ENCODE data around the gene KCTD11.

The KCTD11 gene

DNA sequence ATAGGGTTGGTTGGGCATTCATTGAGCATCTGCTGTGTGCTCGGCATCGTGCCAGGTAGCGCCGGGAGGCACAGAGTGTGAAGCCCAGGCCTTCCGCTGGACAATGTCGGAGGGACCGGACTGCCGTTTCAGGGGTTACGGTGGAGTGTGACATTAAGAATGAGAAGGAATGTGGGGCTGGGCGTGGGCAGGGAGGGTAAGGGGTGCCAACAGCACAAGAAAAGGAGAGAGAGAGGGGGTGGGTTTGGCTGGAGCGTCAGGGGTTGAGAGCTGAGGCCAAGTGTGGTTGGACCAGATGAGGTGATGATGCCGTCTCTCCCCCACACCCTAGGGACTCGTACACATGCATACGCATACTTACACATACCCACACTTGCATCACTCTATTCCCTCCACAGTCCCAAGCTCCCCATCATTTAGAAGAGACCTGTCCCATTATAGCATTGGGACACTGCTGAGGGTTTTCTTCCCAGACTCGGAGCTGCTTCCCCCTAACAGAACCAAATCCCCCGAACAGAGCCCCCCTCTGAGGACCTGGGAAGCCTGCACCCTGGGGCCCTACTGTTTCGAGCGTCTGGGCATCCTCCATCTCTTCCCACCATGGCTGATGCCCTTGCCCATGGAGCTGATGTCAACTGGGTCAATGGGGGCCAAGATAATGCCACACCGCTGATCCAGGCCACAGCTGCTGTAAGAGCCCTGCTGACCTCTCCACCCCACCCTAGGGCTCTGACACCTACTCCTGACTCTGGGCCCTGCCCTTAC lies 3.3 kb upstream of the KCTD11 start:
- no peaks in the 10 kb centered on the region for H3K27me3 ChIP-seq (ENCODE audit: low read depth, low read length)
- H3K9me3 ChIP-seq (ENCODE audit: insufficient read depth, low read length), result no peaks in the 10 kb centered on the region
- TF ChIP-seq, protein P1, sequence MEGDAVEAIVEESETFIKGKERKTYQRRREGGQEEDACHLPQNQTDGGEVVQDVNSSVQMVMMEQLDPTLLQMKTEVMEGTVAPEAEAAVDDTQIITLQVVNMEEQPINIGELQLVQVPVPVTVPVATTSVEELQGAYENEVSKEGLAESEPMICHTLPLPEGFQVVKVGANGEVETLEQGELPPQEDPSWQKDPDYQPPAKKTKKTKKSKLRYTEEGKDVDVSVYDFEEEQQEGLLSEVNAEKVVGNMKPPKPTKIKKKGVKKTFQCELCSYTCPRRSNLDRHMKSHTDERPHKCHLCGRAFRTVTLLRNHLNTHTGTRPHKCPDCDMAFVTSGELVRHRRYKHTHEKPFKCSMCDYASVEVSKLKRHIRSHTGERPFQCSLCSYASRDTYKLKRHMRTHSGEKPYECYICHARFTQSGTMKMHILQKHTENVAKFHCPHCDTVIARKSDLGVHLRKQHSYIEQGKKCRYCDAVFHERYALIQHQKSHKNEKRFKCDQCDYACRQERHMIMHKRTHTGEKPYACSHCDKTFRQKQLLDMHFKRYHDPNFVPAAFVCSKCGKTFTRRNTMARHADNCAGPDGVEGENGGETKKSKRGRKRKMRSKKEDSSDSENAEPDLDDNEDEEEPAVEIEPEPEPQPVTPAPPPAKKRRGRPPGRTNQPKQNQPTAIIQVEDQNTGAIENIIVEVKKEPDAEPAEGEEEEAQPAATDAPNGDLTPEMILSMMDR (IDR thresholded peaks at IDR 0.05; ENCODE audit: low read depth, low read length), result no peak
- no peak for TF ChIP-seq EZH2phosphoT487 (IDR thresholded peaks at IDR 0.05; ENCODE audit: low read depth)
- no peak overlapping the region for H3K4me2 ChIP-seq (ENCODE audit: low read length)
- no peak overlapping the region for H2AFZ ChIP-seq (ENCODE audit: low read depth, low read length)
- H3K4me3 ChIP-seq (ENCODE audit: low read length), result no peak overlapping the region
- peaks cover 6% of the 10 kb centered on the region; the same call in 1 of the 2 replicates for H3K4me1 ChIP-seq (ENCODE audit: low read length)
- H3K79me2 ChIP-seq (ENCODE audit: low read length), result no peaks in the 10 kb centered on the region
- H3K36me3 ChIP-seq (replicated peaks; ENCODE audit: low read depth, low read length), result no peaks in the 10 kb centered on the region
- no peak overlapping the region for H3K9ac ChIP-seq (ENCODE audit: low read length)
- no peak overlapping the region for H3K27ac ChIP-seq (ENCODE audit: low read length)
- H4K20me1 ChIP-seq (ENCODE audit: insufficient read depth, low read length), result no peaks in the 10 kb centered on the region

DNA sequence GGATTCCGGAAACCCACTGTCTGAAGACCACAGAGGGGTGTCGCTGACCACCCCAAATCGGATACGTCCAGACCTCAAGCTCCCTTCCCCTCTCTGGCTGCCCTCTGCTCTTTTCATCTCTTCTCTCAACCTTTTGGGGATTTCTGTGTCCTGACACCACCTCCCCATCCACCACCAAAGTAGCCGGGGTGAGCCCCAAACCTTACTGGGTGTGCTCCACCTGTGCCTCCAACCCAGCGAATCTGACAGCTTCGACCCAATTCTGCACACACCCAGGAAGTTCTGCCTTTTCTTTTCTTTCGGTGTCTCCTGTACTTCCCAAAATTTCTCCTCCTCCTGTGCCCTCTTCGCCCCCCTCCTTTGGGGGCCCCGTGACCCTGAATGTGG lies 534 bp downstream of the KCTD11 start:
- peak overlapping the region; percentile 86 for H3K9ac ChIP-seq (ENCODE audit: low read length)

DNA sequence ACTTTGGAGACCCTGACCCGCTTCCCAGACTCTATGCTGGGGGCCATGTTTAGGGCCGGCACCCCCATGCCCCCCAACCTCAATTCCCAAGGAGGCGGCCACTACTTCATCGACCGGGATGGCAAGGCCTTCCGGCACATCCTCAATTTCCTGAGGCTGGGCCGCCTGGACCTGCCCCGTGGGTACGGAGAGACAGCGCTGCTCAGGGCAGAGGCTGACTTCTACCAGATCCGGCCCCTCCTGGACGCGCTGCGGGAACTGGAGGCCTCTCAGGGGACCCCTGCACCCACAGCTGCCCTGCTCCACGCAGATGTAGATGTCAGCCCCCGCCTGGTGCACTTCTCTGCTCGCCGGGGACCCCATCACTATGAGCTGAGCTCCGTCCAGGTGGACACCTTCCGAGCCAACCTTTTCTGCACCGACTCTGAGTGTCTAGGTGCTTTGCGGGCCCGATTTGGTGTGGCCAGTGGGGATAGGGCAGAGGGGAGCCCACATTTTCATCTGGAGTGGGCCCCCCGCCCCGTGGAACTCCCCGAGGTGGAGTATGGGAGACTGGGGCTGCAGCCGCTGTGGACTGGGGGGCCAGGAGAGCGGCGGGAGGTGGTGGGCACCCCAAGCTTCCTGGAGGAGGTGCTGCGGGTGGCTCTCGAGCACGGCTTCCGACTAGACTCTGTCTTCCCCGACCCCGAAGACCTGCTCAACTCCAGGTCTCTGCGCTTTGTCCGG lies 1.1 kb downstream of the KCTD11 start:
- no peak overlapping the region for H2AFZ ChIP-seq (ENCODE audit: low read depth, low read length)
- no peaks in the 10 kb centered on the region for H3K27me3 ChIP-seq (ENCODE audit: low read depth, low read length)
- no peak overlapping the region for H3K27ac ChIP-seq (ENCODE audit: low read length)
- H3K79me2 ChIP-seq (ENCODE audit: low read length), result no peaks in the 10 kb centered on the region
- peaks cover 11% of the 10 kb centered on the region for H3K4me1 ChIP-seq (ENCODE audit: low read length)
- H4K20me1 ChIP-seq (ENCODE audit: insufficient read depth, low read length), result no peaks in the 10 kb centered on the region
- H3K4me3 ChIP-seq (ENCODE audit: low read length), result peak overlapping the region; percentile 91
- H3K36me3 ChIP-seq (replicated peaks; ENCODE audit: low read depth, low read length), result no peaks in the 10 kb centered on the region
- H3K9ac ChIP-seq (ENCODE audit: low read length), result peak overlapping the region; percentile 86; the same call in 1 of the 2 replicates
- peak overlapping the region; percentile 84 for H3K4me2 ChIP-seq (ENCODE audit: low read length)
- TF ChIP-seq, protein P1 (IDR thresholded peaks at IDR 0.05; ENCODE audit: low read depth, low read length), result no peak
- no peak for TF ChIP-seq EZH2phosphoT487 (IDR thresholded peaks at IDR 0.05; ENCODE audit: low read depth)
- no peaks in the 10 kb centered on the region for H3K9me3 ChIP-seq (ENCODE audit: insufficient read depth, low read length)

More for the DNA sequence above, 534 bp downstream of the KCTD11 start:
- H3K27ac ChIP-seq (ENCODE audit: low read length), result no peak overlapping the region
- no peaks in the 10 kb centered on the region for H3K27me3 ChIP-seq (ENCODE audit: low read depth, low read length)
- H3K4me2 ChIP-seq (ENCODE audit: low read length), result peak overlapping the region; percentile 84
- H3K79me2 ChIP-seq (ENCODE audit: low read length), result no peaks in the 10 kb centered on the region
- no peaks in the 10 kb centered on the region for H4K20me1 ChIP-seq (ENCODE audit: insufficient read depth, low read length)
- H3K36me3 ChIP-seq (replicated peaks; ENCODE audit: low read depth, low read length), result no peaks in the 10 kb centered on the region
- peaks cover 11% of the 10 kb centered on the region for H3K4me1 ChIP-seq (ENCODE audit: low read length)
- H2AFZ ChIP-seq (ENCODE audit: low read depth, low read length), result no peak overlapping the region
- peak overlapping the region; percentile 91 for H3K4me3 ChIP-seq (ENCODE audit: low read length)
- no peak for TF ChIP-seq EZH2phosphoT487 (IDR thresholded peaks at IDR 0.05; ENCODE audit: low read depth)
- TF ChIP-seq, protein P1 (IDR thresholded peaks at IDR 0.05; ENCODE audit: low read depth, low read length), result peak; percentile 43
- H3K9me3 ChIP-seq (ENCODE audit: insufficient read depth, low read length), result no peaks in the 10 kb centered on the region

DNA sequence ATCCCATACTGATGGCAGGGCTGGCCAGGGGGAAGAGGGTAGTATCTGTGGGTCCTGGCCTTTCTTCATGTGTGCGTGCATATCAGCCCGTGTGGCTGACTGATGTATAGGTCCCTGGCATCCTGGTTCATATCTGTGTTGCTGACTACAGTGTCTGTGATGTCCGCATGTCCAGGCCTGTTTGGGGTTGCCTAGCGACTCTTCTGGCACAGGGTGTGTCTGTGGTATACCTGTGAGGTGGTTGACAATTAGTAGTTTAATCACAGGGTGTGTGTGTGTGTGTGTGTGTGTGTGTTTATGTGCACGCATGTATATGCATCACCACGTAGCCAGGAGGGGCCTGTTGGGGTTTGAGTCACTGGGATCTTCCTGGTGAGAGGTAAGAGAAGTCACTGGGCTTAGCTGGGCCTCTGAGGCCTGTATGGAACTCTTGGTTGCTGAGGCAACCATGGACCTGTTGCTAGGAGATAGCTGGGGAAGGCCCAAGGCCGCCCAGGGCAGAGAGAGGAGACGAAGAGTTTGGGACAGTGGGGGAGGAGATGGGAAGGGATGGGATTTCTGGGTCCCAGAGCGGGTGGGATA lies 2.4 kb downstream of the KCTD11 start:
- no peaks in the 10 kb centered on the region for H3K79me2 ChIP-seq (ENCODE audit: low read length)
- no peaks in the 10 kb centered on the region for H3K27me3 ChIP-seq (ENCODE audit: low read depth, low read length)
- no peaks in the 10 kb centered on the region for H4K20me1 ChIP-seq (ENCODE audit: insufficient read depth, low read length)
- no peak overlapping the region for H2AFZ ChIP-seq (ENCODE audit: low read depth, low read length)
- no peak overlapping the region for H3K9ac ChIP-seq (ENCODE audit: low read length)
- peaks cover 11% of the 10 kb centered on the region for H3K4me1 ChIP-seq (ENCODE audit: low read length)
- no peak overlapping the region for H3K27ac ChIP-seq (ENCODE audit: low read length)
- no peak overlapping the region for H3K4me2 ChIP-seq (ENCODE audit: low read length)
- H3K9me3 ChIP-seq (ENCODE audit: insufficient read depth, low read length), result no peaks in the 10 kb centered on the region
- TF ChIP-seq, protein P1 (IDR thresholded peaks at IDR 0.05; ENCODE audit: low read depth, low read length), result no peak
- TF ChIP-seq EZH2phosphoT487 (IDR thresholded peaks at IDR 0.05; ENCODE audit: low read depth), result no peak
- no peaks in the 10 kb centered on the region for H3K36me3 ChIP-seq (replicated peaks; ENCODE audit: low read depth, low read length)
- H3K4me3 ChIP-seq (ENCODE audit: low read length), result no peak overlapping the region
